ELR (cell line): ENCODE results near the gene PCDHGA1.
A peak's percentile ranks its signal among the peaks of the same experiment; 100 is the strongest.

Experiments
- DNase-seq: peaks from one replicate; pipeline ENCODE4 v3.0.0-alpha.2; 2015; ENCODE audit warnings: low read depth

PCDHGA1 gene

GRCh38 chr5:141534492-141535213 lies 204.3 kb downstream of the PCDHGA1 start:
- DNase-seq = no peak

DNA sequence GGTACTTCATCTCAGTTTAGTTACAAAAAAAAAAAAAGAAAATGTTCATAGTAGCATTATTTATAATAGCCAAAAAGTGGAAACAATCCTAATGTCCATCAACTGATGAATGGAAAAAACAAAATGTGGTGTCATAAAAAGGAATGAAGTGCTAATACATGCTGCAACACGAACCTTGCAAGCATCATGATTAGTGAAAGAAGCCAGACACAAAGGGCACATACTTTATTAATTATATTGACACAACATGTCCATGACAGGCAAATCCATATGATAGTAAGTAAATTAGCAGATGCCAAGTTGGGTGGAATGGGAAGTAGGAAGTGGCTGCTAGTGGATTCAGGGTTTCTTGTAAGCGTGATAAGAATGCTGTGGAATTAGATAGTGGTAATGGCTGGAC lies 212.7 kb downstream of the PCDHGA1 start:
- DNase-seq = no peak

DNA sequence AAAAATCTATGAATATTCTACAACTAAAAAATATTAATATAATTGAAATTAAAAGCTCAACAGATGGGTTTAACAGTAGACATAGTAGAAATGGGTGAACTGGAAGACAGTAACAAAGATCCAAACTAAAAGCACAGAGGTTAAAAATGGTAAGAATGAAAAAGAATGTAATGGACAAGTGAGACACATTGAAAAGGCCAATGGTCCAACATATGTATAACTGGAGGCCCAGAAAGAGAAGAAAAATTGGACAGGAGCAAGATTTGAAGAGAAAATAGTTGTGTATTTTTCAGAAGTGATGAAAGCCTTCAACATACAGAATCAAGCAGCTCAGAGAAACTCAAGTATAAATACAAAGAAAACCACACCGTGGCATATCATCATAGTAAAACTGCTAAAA lies 217.2 kb downstream of the PCDHGA1 start:
- DNase-seq = peak; percentile 24

- DNase-seq = no peak
Measured at GRCh38 chr5:141547921-141548320, 217.6 kb downstream of the PCDHGA1 start.

- peak; percentile 98 for DNase-seq
Measured at GRCh38 chr5:141557681-141558136, 227.4 kb downstream of the PCDHGA1 start.

DNA sequence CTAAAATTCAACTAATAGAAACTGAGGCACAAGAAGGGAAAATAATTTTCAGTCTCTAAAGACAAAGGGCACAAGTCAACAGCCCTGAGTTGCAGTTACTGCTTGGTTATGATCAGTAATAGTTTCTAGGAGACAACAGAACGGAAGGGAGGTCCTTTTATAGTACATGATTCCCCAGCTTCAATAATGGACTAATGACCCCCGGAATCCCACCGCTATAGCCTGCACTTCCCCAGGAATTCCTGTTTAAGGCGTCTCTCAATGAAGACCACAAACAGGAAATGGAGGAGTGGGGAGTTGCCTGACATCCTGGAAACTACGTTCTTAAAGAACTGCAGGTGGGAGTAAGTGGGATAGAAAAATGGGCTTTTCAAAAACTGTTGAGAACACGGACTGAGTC lies 227.8 kb downstream of the PCDHGA1 start:
- DNase-seq = peak; percentile 24

- peak; percentile 56 for DNase-seq
Measured at GRCh38 chr5:141559461-141559860, 229.1 kb downstream of the PCDHGA1 start.

GRCh38 chr5:141560151-141560550 lies 229.8 kb downstream of the PCDHGA1 start:
- DNase-seq = no peak

DNA sequence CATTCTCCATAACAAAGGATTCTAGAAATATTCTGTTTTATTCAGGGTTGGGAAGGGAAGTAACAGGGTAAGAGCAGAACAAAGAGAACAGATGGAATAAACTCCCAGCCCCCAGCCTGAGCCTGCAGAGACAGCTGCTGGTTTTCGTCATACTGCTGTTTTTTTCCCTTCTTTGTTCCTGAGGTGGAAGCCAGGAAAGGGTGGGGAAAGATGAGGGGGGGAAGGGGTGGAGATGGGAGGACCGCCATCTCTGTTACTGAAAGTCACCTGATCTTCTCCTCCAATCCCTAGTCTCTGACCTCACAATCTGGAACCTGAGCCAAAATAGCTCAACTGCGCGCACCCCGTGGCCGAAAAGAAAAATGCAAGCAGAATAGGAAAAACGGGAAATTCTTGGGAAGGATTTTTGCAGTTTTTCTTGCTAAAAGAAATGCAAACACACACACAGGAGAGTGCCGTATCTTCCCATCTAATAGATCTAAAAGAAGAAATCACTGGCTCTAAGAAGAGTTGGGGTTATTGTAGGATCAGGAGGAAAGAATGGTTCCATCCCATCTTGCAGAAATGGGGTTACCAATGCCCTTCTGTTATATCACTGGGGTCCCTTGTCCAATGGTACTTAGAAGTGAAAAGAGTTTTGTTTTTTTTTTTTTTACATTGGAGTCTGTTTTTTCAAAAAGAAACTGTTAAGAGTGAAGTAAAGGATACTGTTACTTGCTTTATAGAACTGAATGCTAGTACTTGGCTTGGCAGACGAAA lies 230.6 kb downstream of the PCDHGA1 start:
- peak; percentile 95 for DNase-seq
